ENCODE results near the gene TCHHL1. TPM values are rescaled to one million over a fixed set of nuclear protein-coding genes. Genes with fewer than 3 reads are reported as not detected.
"Not testable (repeated sequence)": the region's sequence is repeated elsewhere in the genome, so short reads cannot be mapped to it uniquely, and the experiment has no call there.

Gene TCHHL1
- total RNA-seq, 1 experiment from 2014 or later = not detected

GRCh38 chr1:152080494-152080893 lies 8.4 kb downstream of the TCHHL1 start:
- H3K9me2 ChIP-seq (ENCODE audit: insufficient read depth); H3K9ac ChIP-seq (ENCODE audit: low read length); H2AFZ ChIP-seq (ENCODE audit: low read depth, low read length, poor library complexity, severe bottlenecking); H3K27ac ChIP-seq (ENCODE audit: low read depth, low read length); H4K20me1 ChIP-seq (ENCODE audit: insufficient read depth); H3K79me2 ChIP-seq (ENCODE audit: insufficient read depth, low read length); H3K9me3 ChIP-seq (ENCODE audit: control insufficient read depth in 1 of 2, insufficient read depth in 1 of 2, low read depth in 1 of 2, low read length in 2 of 2); BruUV-seq (replicated peaks); POLR2A ChIA-PET; ATAC-seq; intact Hi-C loops (cut with micrococcal nuclease); CTCF ChIA-PET; RAD21 ChIA-PET (ENCODE audit: low non-redundant PET in 1 of 2, low total read pairs in 2 of 2, uncharacterized antibody in 2 of 2, unreplicated experiment in 2 of 2); H3K4me3 ChIP-seq (replicated peaks in 1 of 2; ENCODE audit: low read depth in 1 of 2, low read length in 2 of 2); H3K4me1 ChIP-seq (ENCODE audit: control insufficient read depth in 1 of 2, insufficient read depth in 2 of 2, low read length in 2 of 2); H3K36me3 ChIP-seq (ENCODE audit: control insufficient read depth in 1 of 2, insufficient read depth in 2 of 2, low read length in 2 of 2); H3K4me2 ChIP-seq (ENCODE audit: low read length); DNase-seq (ENCODE audit: low read depth, low spot score): not testable (repeated sequence)
- H3K27me3 ChIP-seq (ENCODE audit: insufficient read depth, low read length) = peaks cover 14% of the 10 kb centered on the region

- H3K4me3 ChIP-seq (replicated peaks in 1 of 2; ENCODE audit: low read depth in 1 of 2, low read length in 2 of 2) = no peak overlapping the region
- no peaks in the 10 kb centered on the region for H4K20me1 ChIP-seq (ENCODE audit: insufficient read depth)
- no peak overlapping the region for H2AFZ ChIP-seq (ENCODE audit: low read depth, low read length, poor library complexity, severe bottlenecking)
- H3K9me2 ChIP-seq (ENCODE audit: insufficient read depth) = no peaks in the 10 kb centered on the region
- RAD21 ChIA-PET (ENCODE audit: low non-redundant PET in 1 of 2, low total read pairs in 2 of 2, uncharacterized antibody in 2 of 2, unreplicated experiment in 2 of 2) = no interaction called here
- CTCF ChIA-PET = no interaction called here
- no peak overlapping the region for H3K9ac ChIP-seq (ENCODE audit: low read length)
- no peak overlapping the region for H3K4me2 ChIP-seq (ENCODE audit: low read length)
- H3K79me2 ChIP-seq (ENCODE audit: insufficient read depth, low read length) = no peaks in the 10 kb centered on the region
- POLR2A ChIA-PET = no interaction called here
- no peaks in the 10 kb centered on the region for H3K4me1 ChIP-seq (ENCODE audit: control insufficient read depth in 1 of 2, insufficient read depth in 2 of 2, low read length in 2 of 2)
- DNase-seq (ENCODE audit: low read depth, low spot score) (no peak), ATAC-seq (no peak)
- H3K36me3 ChIP-seq (ENCODE audit: control insufficient read depth in 1 of 2, insufficient read depth in 2 of 2, low read length in 2 of 2) = no peaks in the 10 kb centered on the region
- no peak overlapping the region for H3K27ac ChIP-seq (ENCODE audit: low read depth, low read length)
- H3K9me3 ChIP-seq (ENCODE audit: control insufficient read depth in 1 of 2, insufficient read depth in 1 of 2, low read depth in 1 of 2, low read length in 2 of 2) = no peaks in the 10 kb centered on the region
- H3K27me3 ChIP-seq (ENCODE audit: insufficient read depth, low read length) = peaks cover 14% of the 10 kb centered on the region
- intact Hi-C loops (cut with micrococcal nuclease) = no loop called here
- BruUV-seq (replicated peaks) = no TSS peak
- TF ChIP-seq POLR2A (IDR thresholded peaks at IDR 0.05; ENCODE audit: borderline replicate concordance, extremely low read depth, insufficient read depth, insufficient read length) (no peak), JUND (IDR thresholded peaks at IDR 0.05) (no peak), ZFX (IDR thresholded peaks at IDR 0.05) (no peak), ELF1 (IDR thresholded peaks at IDR 0.05; ENCODE audit: borderline replicate concordance, low read depth) (no peak), CBX3 (IDR thresholded peaks at IDR 0.05; ENCODE audit: low read depth) (no peak), POLR2AphosphoS5 (IDR thresholded peaks at IDR 0.05; ENCODE audit: low read depth, low read length) (no peak), MAX (IDR thresholded peaks at IDR 0.05) (no peak), TCF7L2 (IDR thresholded peaks at IDR 0.05; ENCODE audit: borderline replicate concordance, extremely low read depth, insufficient read depth, insufficient read length) (no peak), FOSL1 (IDR thresholded peaks at IDR 0.05; ENCODE audit: low read depth) (no peak), RAD21 (IDR thresholded peaks at IDR 0.05; ENCODE audit: low read depth) (no peak), ZNF274 (IDR thresholded peaks at IDR 0.05; ENCODE audit: low read depth, low read length) (no peak), EZH2 (IDR thresholded peaks at IDR 0.05) (no peak), SIN3A (IDR thresholded peaks at IDR 0.05; ENCODE audit: low read depth) (no peak), REST (IDR thresholded peaks at IDR 0.05; ENCODE audit: low read depth) (no peak), CEBPB (IDR thresholded peaks at IDR 0.05; ENCODE audit: low read depth) (no peak), EGR1 (IDR thresholded peaks at IDR 0.05; ENCODE audit: low read depth) (no peak)
- TF ChIP-seq, protein P1, sequence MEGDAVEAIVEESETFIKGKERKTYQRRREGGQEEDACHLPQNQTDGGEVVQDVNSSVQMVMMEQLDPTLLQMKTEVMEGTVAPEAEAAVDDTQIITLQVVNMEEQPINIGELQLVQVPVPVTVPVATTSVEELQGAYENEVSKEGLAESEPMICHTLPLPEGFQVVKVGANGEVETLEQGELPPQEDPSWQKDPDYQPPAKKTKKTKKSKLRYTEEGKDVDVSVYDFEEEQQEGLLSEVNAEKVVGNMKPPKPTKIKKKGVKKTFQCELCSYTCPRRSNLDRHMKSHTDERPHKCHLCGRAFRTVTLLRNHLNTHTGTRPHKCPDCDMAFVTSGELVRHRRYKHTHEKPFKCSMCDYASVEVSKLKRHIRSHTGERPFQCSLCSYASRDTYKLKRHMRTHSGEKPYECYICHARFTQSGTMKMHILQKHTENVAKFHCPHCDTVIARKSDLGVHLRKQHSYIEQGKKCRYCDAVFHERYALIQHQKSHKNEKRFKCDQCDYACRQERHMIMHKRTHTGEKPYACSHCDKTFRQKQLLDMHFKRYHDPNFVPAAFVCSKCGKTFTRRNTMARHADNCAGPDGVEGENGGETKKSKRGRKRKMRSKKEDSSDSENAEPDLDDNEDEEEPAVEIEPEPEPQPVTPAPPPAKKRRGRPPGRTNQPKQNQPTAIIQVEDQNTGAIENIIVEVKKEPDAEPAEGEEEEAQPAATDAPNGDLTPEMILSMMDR (IDR thresholded peaks at IDR 0.05 in 2 of 3, conservative IDR thresholded peaks at IDR 0.05 in 1 of 3; ENCODE audit: borderline replicate concordance in 1 of 3, insufficient read depth in 1 of 3, low read depth in 2 of 3, low read length in 2 of 3) = no peak
Observed at GRCh38 chr1:152078831-152079441, 9.9 kb downstream of the TCHHL1 start.

Measured in HCT116 (cell line).